Ascending aorta (tissue), 2 donors: Measurements from ENCODE around the gene LIN28A. TPM values are rescaled to one million over a fixed set of nuclear protein-coding genes. Genes with fewer than 3 reads are reported as not detected.

Source experiments
- DNase-seq, 2 donors: peaks; one replicate each; pipeline ENCODE4 v3.0.0-alpha.2; 2019; ENCODE audit warnings: low spot score in 2 of 2
- H3K27ac ChIP-seq, 2 donors: fragments of 200-600 bp; sonication (generic); one replicate each; pipeline ENCODE4 v1.5.1; 2016 to 2017; ENCODE audit warnings: mild to moderate bottlenecking in 1 of 2
- H3K27me3 ChIP-seq: fragments of 200-600 bp; sonication (generic); one replicate; pipeline ENCODE4 v1.5.1; 2017
- H3K36me3 ChIP-seq, 2 donors: fragments of 200-600 bp; sonication (generic); one replicate each; pipeline ENCODE4 v1.5.1; 2016
- H3K4me1 ChIP-seq, 2 donors: fragments of 200-600 bp; sonication (generic); one replicate each; pipeline ENCODE4 v1.5.1; 2016 to 2017; ENCODE audit warnings: mild to moderate bottlenecking in 1 of 2
- H3K4me3 ChIP-seq, 2 donors: fragments of 200-600 bp; sonication (generic); one replicate each; pipeline ENCODE4 v1.5.1; 2016 to 2017; ENCODE audit warnings: mild to moderate bottlenecking in 1 of 2
- H3K9me3 ChIP-seq, 2 donors: fragments of 200-600 bp; sonication (generic); one replicate each; pipeline ENCODE4 v1.5.1; 2016
- CTCF ChIP-seq, 3 experiments: fragments of 200-600 bp in 2 of 3; fragments of 450-650 bp in 1 of 3; sonication (generic) in 2 of 3; IDR thresholded peaks; one replicate each; pipeline ENCODE4 v1.5.1; 2016 to 2019; ENCODE audit warnings: antibody characterized with exemption in 3 of 3, mild to moderate bottlenecking in 1 of 3, moderate library complexity in 1 of 3
- intact Hi-C: fragments of 100-400 bp; cut with DNase I; formaldehyde crosslinking; loops from one replicate; pipeline ENCODE4 v1.15.1; 2023
- total RNA-seq: library from RNA; depleted of rRNA; stranded (reverse); fragments of >200 nt; gene quantifications from one replicate; pipeline ENCODE4 v1.1.0, GENCODE V29; 2016

LIN28A gene
- total RNA-seq, 1 donor from 2014 or later: not detected

- intact Hi-C loops: no loop called here
- Histone ChIP-seq H3K27ac (no peak overlapping the region), H3K9me3 (no peaks in the 10 kb centered on the region), H3K4me1 (no peaks in the 10 kb centered on the region), H3K36me3 (no peaks in the 10 kb centered on the region), H3K27me3 (peaks cover 7% of the 10 kb centered on the region), H3K4me3 (no peak overlapping the region)
- DNase-seq: no peak
- TF ChIP-seq CTCF (IDR thresholded peaks at IDR 0.05): no peak
Observed at GRCh38 chr1:26405281-26405915, 5.2 kb upstream of the LIN28A start.

GRCh38 chr1:26408604-26409003 lies 2.0 kb upstream of the LIN28A start:
- peaks cover 21% of the 10 kb centered on the region for H3K27me3 ChIP-seq
- intact Hi-C loops: no loop called here
- no peak overlapping the region for H3K4me3 ChIP-seq
- H3K27ac ChIP-seq: no peak overlapping the region
- no peaks in the 10 kb centered on the region for H3K36me3 ChIP-seq
- no peaks in the 10 kb centered on the region for H3K9me3 ChIP-seq
- no peak for TF ChIP-seq CTCF (IDR thresholded peaks at IDR 0.05)
- peak in 1 of 2 donors; percentile 81 for DNase-seq
- no peaks in the 10 kb centered on the region for H3K4me1 ChIP-seq

GRCh38 chr1:26409191-26409807 lies 1.3 kb upstream of the LIN28A start:
- H3K36me3 ChIP-seq: no peaks in the 10 kb centered on the region
- no peak overlapping the region for H3K4me3 ChIP-seq
- H3K9me3 ChIP-seq: no peaks in the 10 kb centered on the region
- H3K27me3 ChIP-seq: peaks cover 21% of the 10 kb centered on the region
- TF ChIP-seq CTCF (IDR thresholded peaks at IDR 0.05): no peak
- H3K4me1 ChIP-seq: no peaks in the 10 kb centered on the region
- intact Hi-C loops: no loop called here
- DNase-seq: no peak
- H3K27ac ChIP-seq: no peak overlapping the region

- H3K27me3 ChIP-seq: peaks cover 21% of the 10 kb centered on the region
- no peak overlapping the region for H3K27ac ChIP-seq
- no peak for DNase-seq
- H3K36me3 ChIP-seq: no peaks in the 10 kb centered on the region
- no peaks in the 10 kb centered on the region for H3K4me1 ChIP-seq
- H3K9me3 ChIP-seq: no peaks in the 10 kb centered on the region
- no peak overlapping the region for H3K4me3 ChIP-seq
- intact Hi-C loops: no loop called here
- TF ChIP-seq CTCF (IDR thresholded peaks at IDR 0.05): no peak
Observed at GRCh38 chr1:26411624-26412074, 1.0 kb downstream of the LIN28A start.

GRCh38 chr1:26412180-26412840 lies 1.7 kb downstream of the LIN28A start:
- Histone ChIP-seq H3K27me3 (peaks cover 25% of the 10 kb centered on the region), H3K9me3 (no peaks in the 10 kb centered on the region), H3K36me3 (no peaks in the 10 kb centered on the region), H3K27ac (no peak overlapping the region), H3K4me1 (no peaks in the 10 kb centered on the region), H3K4me3 (no peak overlapping the region)
- intact Hi-C loops: no loop called here
- DNase-seq: no peak
- TF ChIP-seq CTCF (IDR thresholded peaks at IDR 0.05): no peak
